Stimulated activated naive CD8-positive, alpha-beta T cell treated with anti-CD3 and anti-CD28 coated beads, Interleukin-15, amount 100 ng/mL, for 72 hours (primary cell): ENCODE results near the gene SIAH1.
"Not testable (repeated sequence)": the region's sequence is repeated elsewhere in the genome, so short reads cannot be mapped to it uniquely, and the experiment has no call there.

Source experiments
- ATAC-seq: fragments of 150-1000 bp; cut with Tn5 transposase; 2 replicates; pipeline ENCODE4 v1.10.0; 2021; ENCODE audit warnings: mild to moderate bottlenecking, moderate library complexity
- DNase-seq, 2 donors: peaks; one replicate each; pipeline ENCODE4 v3.0.0; 2021 to 2022
- H3K27ac Mint-ChIP-seq, 2 donors: one replicate each; pipeline ENCODE4 v1.8.0; 2022; ENCODE audit warnings: mild to moderate bottlenecking in 2 of 2, mixed read lengths in 2 of 2, moderate library complexity in 2 of 2
- H3K27me3 Mint-ChIP-seq: one replicate; pipeline ENCODE4 v1.8.0; 2022; ENCODE audit warnings: mixed read lengths
- H3K4me1 Mint-ChIP-seq: one replicate; pipeline ENCODE4 v1.8.0; 2022; ENCODE audit warnings: mild to moderate bottlenecking, mixed read lengths
- H3K4me3 Mint-ChIP-seq, 2 donors: one replicate each; pipeline ENCODE4 v1.8.0; 2022; ENCODE audit warnings: mild to moderate bottlenecking in 2 of 2, mixed read lengths in 2 of 2, moderate library complexity in 1 of 2
- H3K9me3 Mint-ChIP-seq, 2 donors: one replicate each; pipeline ENCODE4 v1.8.0; 2022; ENCODE audit warnings: mixed read lengths in 2 of 2

Gene SIAH1

DNA sequence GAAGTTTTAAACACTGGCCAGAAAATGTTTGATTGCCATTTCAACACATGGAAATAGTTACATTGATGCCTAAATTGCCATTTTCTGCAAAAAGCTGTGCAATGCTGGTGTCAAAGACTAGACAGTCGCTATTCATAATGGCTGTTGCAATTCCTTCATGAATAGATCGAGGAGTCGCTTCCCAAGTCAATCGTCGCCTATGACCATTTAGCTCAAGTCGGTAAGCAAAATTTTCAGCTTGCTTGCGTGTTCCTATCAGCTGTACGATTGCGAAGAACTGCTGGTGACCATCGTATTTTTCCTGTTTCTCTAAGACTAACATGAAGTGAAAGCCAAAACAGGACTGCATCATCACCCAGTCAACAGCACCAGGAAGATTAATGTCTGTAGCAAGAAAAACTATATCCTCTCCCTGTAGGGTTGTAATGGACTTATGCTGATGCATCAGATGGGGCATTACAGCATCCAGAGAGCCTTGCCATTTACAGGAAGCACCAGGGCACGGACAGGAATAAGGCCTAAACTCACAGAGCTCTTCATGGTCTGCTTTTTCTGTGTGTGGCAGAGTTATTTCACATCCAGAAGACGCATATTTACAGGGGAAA is 23.6 kb downstream of the SIAH1 start:
- H3K27ac Mint-ChIP-seq = no peak overlapping the region
- peaks cover 66% of the 10 kb centered on the region for H3K4me1 Mint-ChIP-seq

DNA sequence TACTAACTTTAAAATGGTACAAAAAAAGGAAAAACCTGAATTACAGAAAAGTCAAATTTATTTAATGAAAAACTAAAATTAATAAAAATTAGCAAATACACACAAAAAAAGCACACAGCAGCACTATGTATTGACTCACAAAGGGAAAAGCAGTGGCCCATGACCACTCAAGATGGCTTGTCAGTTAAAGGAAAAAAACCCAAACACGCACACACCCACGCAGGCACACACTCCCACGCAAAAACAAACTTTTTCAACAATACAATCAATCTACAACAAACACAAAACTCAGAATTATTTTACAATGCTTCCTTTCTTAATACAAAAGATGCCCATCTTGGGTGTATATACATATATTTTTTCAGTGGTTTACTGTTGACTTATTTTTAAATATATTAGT is 24.2 kb downstream of the SIAH1 start:
- peaks cover 60% of the 10 kb centered on the region for H3K4me1 Mint-ChIP-seq
- H3K4me3 Mint-ChIP-seq = no peak overlapping the region
- ATAC-seq (no peak), DNase-seq (no peak)
- no peak overlapping the region for H3K27ac Mint-ChIP-seq
- no peaks in the 10 kb centered on the region for H3K9me3 Mint-ChIP-seq
- H3K27me3 Mint-ChIP-seq = no peaks in the 10 kb centered on the region

More for the DNA sequence above, 23.6 kb downstream of the SIAH1 start:
- DNase-seq (no peak), ATAC-seq (no peak)
- Mint-ChIP-seq H3K27me3 (no peaks in the 10 kb centered on the region), H3K4me3 (no peak overlapping the region), H3K9me3 (no peaks in the 10 kb centered on the region)

- Mint-ChIP-seq H3K4me3 (no peak overlapping the region), H3K27me3 (no peaks in the 10 kb centered on the region)
Observed at GRCh38 chr16:48359983-48360382, 25.2 kb downstream of the SIAH1 start.

GRCh38 chr16:48358419-48358818 is 26.8 kb downstream of the SIAH1 start:
- no peak for ATAC-seq
- Mint-ChIP-seq H3K27ac (peak overlapping the region in 1 of 2 donors; percentile 46), H3K27me3 (no peaks in the 10 kb centered on the region), H3K4me3 (no peak overlapping the region), H3K4me1 (peaks cover 60% of the 10 kb centered on the region), H3K9me3 (no peaks in the 10 kb centered on the region)
- DNase-seq = no peak

More at GRCh38 chr16:48359983-48360382, 25.2 kb downstream of the SIAH1 start:
- DNase-seq (no peak), ATAC-seq (no peak)
- Mint-ChIP-seq H3K9me3 (no peaks in the 10 kb centered on the region), H3K4me1 (peaks cover 56% of the 10 kb centered on the region), H3K27ac (no peak overlapping the region)

GRCh38 chr16:48356633-48357376 is 28.4 kb downstream of the SIAH1 start:
- ATAC-seq = no peak
- Mint-ChIP-seq H3K27ac (no peak overlapping the region), H3K4me3 (no peak overlapping the region), H3K9me3 (no peaks in the 10 kb centered on the region), H3K4me1 (peaks cover 55% of the 10 kb centered on the region), H3K27me3 (no peaks in the 10 kb centered on the region)
- no peak for DNase-seq

DNA sequence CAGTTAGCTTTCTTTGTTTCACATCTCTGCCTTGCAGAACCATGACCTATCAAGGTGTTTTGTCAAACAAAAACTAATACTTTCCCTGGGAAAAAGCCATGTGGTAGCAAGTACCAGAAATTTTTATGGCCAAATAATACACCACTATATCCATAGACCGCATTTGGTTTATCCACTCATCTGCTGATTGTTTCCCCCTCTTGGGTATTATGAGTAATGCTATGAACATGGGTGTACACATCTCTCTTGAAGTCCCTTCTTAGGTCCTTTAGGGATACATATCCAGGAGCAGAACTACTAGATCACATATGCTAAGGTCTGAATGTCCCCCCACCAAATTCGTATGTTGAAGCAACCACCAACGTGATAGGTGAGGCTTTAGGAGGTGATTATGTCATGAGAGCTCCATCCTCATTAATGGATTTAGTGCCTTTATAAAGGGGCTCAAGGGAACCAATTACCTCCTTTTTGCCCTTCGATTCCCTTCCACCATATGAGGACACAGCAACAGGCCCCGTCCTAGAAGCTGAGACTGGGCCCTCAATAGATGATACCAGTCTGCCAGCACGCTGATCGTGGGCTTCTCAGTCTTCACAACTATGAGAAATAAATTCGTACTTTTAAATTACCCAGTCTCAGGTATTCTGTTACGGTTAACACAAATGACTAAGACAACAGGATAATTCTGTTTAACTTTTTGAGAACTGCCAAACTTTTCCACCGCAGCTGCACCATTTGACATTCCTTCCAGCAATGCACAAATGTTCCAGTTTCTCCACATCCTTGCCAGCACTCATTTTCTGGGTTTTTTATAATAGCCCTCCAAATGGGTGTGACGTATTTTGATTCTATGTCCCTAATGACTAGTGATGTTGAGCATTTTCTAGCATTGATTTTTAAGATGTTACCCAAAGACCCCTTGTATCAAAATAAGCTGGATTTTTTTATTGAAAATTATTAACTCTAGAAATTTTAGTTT is 30.0 kb downstream of the SIAH1 start:
- ATAC-seq = peak; percentile 38
- Mint-ChIP-seq H3K4me3 (peak overlapping the region in 1 of 2 donors; percentile 13), H3K27ac (no peak overlapping the region), H3K4me1 (peaks cover 44% of the 10 kb centered on the region), H3K27me3 (no peaks in the 10 kb centered on the region), H3K9me3 (no peaks in the 10 kb centered on the region)
- no peak for DNase-seq

GRCh38 chr16:48354385-48354784 is 30.8 kb downstream of the SIAH1 start:
- not testable (repeated sequence) for H3K9me3 Mint-ChIP-seq, H3K27ac Mint-ChIP-seq, H3K27me3 Mint-ChIP-seq
- Mint-ChIP-seq H3K4me3 (peak overlapping the region in 1 of 2 donors; percentile 5), H3K4me1 (peaks cover 36% of the 10 kb centered on the region)
- DNase-seq (peak; percentile 13 to 53), ATAC-seq (peak; percentile 81)

DNA sequence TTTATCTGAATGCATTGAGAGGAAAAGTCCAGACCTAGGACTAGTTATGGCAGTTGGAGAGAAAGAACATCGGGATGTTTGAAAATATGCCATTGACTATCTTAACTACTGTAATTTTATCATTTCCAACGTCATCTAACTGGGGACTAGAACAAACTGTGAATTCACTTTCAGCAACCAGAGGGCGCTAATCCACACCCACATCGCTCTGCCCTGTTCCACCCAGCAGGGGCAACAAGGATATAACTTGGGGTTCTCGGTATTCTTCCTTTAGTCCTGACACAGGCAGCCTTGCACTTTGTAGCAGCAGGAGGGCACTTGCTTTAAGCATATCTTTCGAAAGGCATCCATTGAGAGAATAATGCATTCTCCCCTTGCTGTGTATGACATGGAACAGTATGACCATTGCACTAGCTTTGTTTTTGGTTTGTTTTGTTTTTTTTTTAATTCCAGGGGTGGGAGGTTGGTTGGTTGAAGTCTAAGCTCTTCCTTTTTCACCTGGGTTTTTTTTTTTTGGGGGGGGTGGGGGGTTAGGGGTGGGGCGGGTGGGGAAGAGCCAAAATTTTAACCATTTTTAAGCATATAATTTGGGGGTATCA is 31.5 kb downstream of the SIAH1 start:
- peaks cover 36% of the 10 kb centered on the region for H3K4me1 Mint-ChIP-seq
- DNase-seq (peak; percentile 66 to 67), ATAC-seq (peak; percentile 80)
- H3K4me3 Mint-ChIP-seq = no peak overlapping the region
- H3K9me3 Mint-ChIP-seq = no peaks in the 10 kb centered on the region
- H3K27ac Mint-ChIP-seq = peak overlapping the region in 1 of 2 donors; percentile 78
- H3K27me3 Mint-ChIP-seq = no peaks in the 10 kb centered on the region

GRCh38 chr16:48352648-48353390 is 32.4 kb downstream of the SIAH1 start:
- Mint-ChIP-seq H3K27me3 (no peaks in the 10 kb centered on the region), H3K27ac (peak overlapping the region in 1 of 2 donors; percentile 78)

GRCh38 chr16:48350736-48351135 is 34.5 kb downstream of the SIAH1 start:
- Mint-ChIP-seq H3K4me1 (peaks cover 29% of the 10 kb centered on the region), H3K4me3 (no peak overlapping the region), H3K27me3 (no peaks in the 10 kb centered on the region), H3K9me3 (no peaks in the 10 kb centered on the region), H3K27ac (no peak overlapping the region)
- peak in 1 of 2 donors; percentile 24 for DNase-seq
- ATAC-seq = peak; percentile 32

More at GRCh38 chr16:48352648-48353390, 32.4 kb downstream of the SIAH1 start:
- Mint-ChIP-seq H3K4me3 (no peak overlapping the region), H3K4me1 (peaks cover 29% of the 10 kb centered on the region), H3K9me3 (no peaks in the 10 kb centered on the region)
- ATAC-seq (no peak), DNase-seq (no peak)

DNA sequence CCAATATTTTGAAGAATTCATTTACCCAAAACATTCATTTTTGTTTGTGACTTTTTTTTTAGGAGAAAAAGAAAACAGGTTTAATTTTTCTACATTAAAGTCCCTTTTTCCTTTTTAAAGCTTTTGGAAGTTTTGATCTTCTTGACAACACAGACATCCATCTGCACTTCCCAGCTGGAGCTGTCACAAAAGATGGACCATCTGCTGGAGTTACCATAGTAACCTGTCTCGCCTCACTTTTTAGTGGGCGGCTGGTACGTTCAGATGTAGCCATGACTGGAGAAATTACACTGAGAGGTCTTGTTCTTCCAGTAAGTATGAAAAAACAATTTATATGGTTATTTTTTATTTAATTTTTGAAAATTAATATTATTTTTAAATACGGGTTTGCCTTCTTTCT is 37.2 kb downstream of the SIAH1 start:
- no peak overlapping the region for H3K27ac Mint-ChIP-seq
- H3K4me1 Mint-ChIP-seq = peaks cover 6% of the 10 kb centered on the region
- H3K27me3 Mint-ChIP-seq = no peaks in the 10 kb centered on the region
- no peak for DNase-seq
- no peak for ATAC-seq
- H3K4me3 Mint-ChIP-seq = no peak overlapping the region
- H3K9me3 Mint-ChIP-seq = no peaks in the 10 kb centered on the region

DNA sequence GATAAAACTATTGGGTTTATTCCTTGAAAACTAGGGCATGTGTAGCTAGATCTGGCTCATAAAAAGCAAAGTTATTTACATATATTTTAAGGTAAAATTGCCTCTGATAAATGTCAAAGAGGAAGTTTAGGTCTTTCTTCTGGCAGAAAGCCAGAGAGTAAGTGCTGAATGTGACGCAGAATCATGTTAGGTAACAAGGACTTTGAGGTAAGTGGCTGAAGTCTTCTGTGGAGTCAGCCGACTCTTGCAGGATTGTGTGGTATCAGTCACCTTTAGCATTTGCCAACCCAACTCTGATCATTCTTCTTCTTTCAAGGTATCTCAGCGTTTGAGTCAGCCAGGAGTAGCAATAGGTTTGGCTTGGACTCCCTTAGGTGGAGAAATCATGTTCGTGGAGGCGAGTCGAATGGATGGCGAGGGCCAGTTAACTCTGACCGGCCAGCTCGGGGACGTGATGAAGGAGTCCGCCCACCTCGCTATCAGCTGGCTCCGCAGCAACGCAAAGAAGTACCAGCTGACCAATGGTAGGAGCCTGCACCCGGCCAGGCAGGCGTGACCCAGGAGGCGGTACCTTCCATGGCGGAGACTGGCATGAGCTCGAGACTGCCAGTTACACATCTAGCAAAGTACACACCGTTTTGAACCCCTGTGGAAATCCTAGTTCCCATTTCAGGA is 37.9 kb downstream of the SIAH1 start:
- Mint-ChIP-seq H3K27me3 (no peaks in the 10 kb centered on the region), H3K9me3 (no peaks in the 10 kb centered on the region), H3K4me3 (no peak overlapping the region), H3K4me1 (peaks cover 6% of the 10 kb centered on the region), H3K27ac (no peak overlapping the region)
- ATAC-seq (peak; percentile 53), DNase-seq (no peak)

GRCh38 chr16:48342591-48342990 is 42.6 kb downstream of the SIAH1 start:
- H3K27ac Mint-ChIP-seq = no peak overlapping the region
- no peaks in the 10 kb centered on the region for H3K27me3 Mint-ChIP-seq

DNA sequence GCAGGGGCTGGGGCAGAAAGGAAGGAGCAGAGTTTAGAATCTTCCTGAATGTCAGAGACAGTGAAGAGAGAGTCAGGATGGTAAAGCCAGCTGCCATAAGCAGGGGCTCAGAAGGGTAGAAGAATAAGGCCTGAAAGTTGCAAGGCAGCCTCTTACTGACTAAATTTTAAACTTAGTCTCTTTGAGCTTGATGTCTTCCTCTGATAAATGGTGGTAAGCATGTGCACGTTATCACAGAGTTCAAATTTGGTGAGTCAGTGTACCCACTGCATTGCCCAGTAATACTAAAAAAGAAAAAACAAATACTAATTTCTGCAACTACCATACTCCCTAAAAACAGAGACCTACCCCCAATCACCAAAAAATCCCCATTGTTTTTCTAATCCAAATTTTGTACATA is 45.2 kb downstream of the SIAH1 start:
- peak overlapping the region in 1 of 2 donors; percentile 57 for H3K27ac Mint-ChIP-seq
- no peak for ATAC-seq
- H3K4me1 Mint-ChIP-seq = peaks cover 6% of the 10 kb centered on the region
- H3K27me3 Mint-ChIP-seq = no peaks in the 10 kb centered on the region
- no peak overlapping the region for H3K4me3 Mint-ChIP-seq
- no peaks in the 10 kb centered on the region for H3K9me3 Mint-ChIP-seq
- no peak for DNase-seq

More at GRCh38 chr16:48342591-48342990, 42.6 kb downstream of the SIAH1 start:
- peaks cover 12% of the 10 kb centered on the region for H3K4me1 Mint-ChIP-seq
- no peaks in the 10 kb centered on the region for H3K9me3 Mint-ChIP-seq
- ATAC-seq (no peak), DNase-seq (no peak)
- no peak overlapping the region for H3K4me3 Mint-ChIP-seq
